ENCODE measurements around the gene TXNL4A. TPM values are rescaled to one million over a fixed set of nuclear protein-coding genes. Genes with fewer than 3 reads are reported as not detected.

Gene TXNL4A, protein sequence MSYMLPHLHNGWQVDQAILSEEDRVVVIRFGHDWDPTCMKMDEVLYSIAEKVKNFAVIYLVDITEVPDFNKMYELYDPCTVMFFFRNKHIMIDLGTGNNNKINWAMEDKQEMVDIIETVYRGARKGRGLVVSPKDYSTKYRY
- 10 to 100 TPM; 11.2 to 13.5 TPM for total RNA-seq

DNA sequence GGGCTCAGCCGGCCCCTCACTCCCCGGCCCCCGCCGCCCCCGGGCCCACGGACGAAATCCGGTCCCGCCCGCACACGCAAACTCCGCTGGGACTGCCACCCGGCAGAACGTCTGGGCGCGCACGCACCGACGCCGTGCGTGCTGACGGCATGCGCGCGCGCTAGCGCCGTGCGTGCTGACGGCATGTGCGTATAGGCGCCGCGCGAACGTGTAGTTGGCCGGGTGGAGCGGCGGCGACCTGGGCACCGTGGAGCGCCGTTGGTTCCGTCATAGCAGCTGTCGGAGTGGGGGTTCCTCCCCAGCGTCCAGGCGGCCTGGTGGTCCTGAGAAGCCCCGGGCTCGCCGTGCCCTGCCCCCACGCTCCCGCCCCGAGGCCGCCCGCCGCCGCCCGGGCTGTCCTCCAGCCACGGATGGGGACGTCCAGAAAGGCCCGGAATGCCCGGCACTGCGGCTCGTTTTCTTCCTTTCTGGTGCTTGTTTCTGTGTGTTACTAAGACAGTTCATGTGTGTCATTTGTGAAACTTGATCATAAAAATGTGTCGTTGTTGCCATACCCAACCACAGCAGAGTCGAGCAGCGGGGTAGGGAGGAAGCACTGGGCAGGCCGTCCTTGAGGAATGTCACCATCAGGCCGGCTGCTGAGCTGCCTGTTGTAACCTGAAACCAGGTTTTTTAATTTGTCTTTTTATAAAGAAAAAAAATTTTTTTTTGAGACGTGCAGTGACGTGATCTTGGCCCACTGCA is at the start of gene TXNL4A:
Gene TXNL4A, minus strand, starts transcription at position 113 of the 744 bp plus-strand sequence. CDS start 171 bp downstream, outside the sequence.
- DNase-seq (peak; percentile 85 to 88 (median 88)), ATAC-seq (peak; percentile 98)
- TF ChIP-seq, protein P1, sequence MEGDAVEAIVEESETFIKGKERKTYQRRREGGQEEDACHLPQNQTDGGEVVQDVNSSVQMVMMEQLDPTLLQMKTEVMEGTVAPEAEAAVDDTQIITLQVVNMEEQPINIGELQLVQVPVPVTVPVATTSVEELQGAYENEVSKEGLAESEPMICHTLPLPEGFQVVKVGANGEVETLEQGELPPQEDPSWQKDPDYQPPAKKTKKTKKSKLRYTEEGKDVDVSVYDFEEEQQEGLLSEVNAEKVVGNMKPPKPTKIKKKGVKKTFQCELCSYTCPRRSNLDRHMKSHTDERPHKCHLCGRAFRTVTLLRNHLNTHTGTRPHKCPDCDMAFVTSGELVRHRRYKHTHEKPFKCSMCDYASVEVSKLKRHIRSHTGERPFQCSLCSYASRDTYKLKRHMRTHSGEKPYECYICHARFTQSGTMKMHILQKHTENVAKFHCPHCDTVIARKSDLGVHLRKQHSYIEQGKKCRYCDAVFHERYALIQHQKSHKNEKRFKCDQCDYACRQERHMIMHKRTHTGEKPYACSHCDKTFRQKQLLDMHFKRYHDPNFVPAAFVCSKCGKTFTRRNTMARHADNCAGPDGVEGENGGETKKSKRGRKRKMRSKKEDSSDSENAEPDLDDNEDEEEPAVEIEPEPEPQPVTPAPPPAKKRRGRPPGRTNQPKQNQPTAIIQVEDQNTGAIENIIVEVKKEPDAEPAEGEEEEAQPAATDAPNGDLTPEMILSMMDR (IDR thresholded peaks at IDR 0.05), result peak in 1 of 7 experiments; percentile 6
- TF ChIP-seq POLR2A (IDR thresholded peaks at IDR 0.05), result peak; percentile 86 to 90 (median 88)
- Histone ChIP-seq H3K36me3 (replicated peaks in 1 of 2; ENCODE audit: insufficient read depth in 1 of 2, low read depth in 2 of 2) (no peaks in the 10 kb centered on the region), H3K4me3 (peak within 1 kb of the TSS; percentile 90 to 92), H3K27ac (peak within 1 kb of the TSS; percentile 92 to 98 (median 96)), H3K27me3 (no peaks in the 10 kb centered on the region), H3K4me1 (peaks cover 27% of the 10 kb centered on the region), H3K9me3 (no peaks in the 10 kb centered on the region)
- intact Hi-C loops (cut with DNase I), result loop anchor here (10.0 kb wide), 1 partner anchor 54 kb away; no protein-coding TSS in a partner anchor
- 1% methylated on average over 8 to 51 of the region's 71 CpGs for WGBS, 2 donors

DNA sequence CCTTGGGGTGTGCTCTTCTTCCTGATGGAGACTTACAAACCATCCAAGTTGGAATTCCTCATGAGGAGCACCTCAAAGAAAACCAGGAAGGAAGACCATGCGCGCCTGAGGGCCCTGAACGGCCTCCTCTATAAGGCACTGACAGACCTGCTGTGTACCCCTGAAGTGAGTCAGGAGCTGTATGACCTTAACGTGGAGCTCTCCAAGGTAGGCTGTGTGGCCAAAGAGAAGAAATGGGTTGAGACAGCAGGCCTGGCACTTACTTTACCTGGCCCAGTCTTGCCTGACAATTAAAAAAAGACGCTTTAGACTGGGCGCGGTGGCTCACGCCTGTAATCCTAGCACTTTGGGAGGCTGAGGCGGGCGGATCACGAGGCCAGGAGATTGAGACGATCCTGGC is 48.9 kb upstream of the TXNL4A start:
- peaks cover 4 to 7% of the 10 kb centered on the region in 2 donors for H3K36me3 ChIP-seq (replicated peaks in 1 of 2; ENCODE audit: insufficient read depth in 1 of 2, low read depth in 2 of 2)
- H3K9me3 ChIP-seq, result no peaks in the 10 kb centered on the region
- ATAC-seq (no peak), DNase-seq (no peak)
- intact Hi-C loops (cut with DNase I), result no loop called here
- no peak overlapping the region for H3K4me3 ChIP-seq
- 94 to 97% methylated on average over 11 to 12 of the region's 12 CpGs for WGBS, 2 donors
- no peaks in the 10 kb centered on the region for H3K27me3 ChIP-seq
- peaks cover 9% of the 10 kb centered on the region for H3K4me1 ChIP-seq
- no peak for TF ChIP-seq POLR2A (IDR thresholded peaks at IDR 0.05)
- TF ChIP-seq, protein P1 (IDR thresholded peaks at IDR 0.05), result no peak
- H3K27ac ChIP-seq, result no peak overlapping the region

DNA sequence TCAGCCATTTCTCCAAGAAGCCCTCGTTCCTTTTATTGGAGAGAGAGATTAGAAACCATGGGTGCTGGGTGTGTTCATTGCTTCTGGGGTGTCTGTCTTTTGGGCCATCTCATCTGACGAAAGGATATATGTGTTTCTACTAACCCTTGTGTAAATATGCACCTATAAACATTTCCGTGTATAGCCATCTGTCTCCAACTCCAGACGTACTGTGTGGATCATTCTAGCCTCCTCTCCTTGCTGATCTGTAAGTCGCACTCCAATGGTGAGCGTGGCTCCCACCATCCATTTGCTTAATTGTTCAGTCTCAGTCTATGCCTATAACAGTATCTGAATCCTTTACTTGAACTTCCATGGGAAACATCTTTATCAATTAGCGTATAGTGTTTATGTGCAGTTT is 47.6 kb upstream of the TXNL4A start:
- Histone ChIP-seq H3K9me3 (no peaks in the 10 kb centered on the region), H3K27me3 (no peaks in the 10 kb centered on the region), H3K27ac (no peak overlapping the region), H3K4me3 (no peak overlapping the region), H3K4me1 (peaks cover 9% of the 10 kb centered on the region), H3K36me3 (replicated peaks in 1 of 2; ENCODE audit: insufficient read depth in 1 of 2, low read depth in 2 of 2) (peaks cover 2 to 7% of the 10 kb centered on the region in 2 donors)
- intact Hi-C loops (cut with DNase I), result no loop called here
- no peak for DNase-seq
- 95 to 99% methylated on average over 7 of the region's 7 CpGs for WGBS, 2 donors
- ATAC-seq, result no peak
- TF ChIP-seq, protein P1 (IDR thresholded peaks at IDR 0.05), result no peak
- TF ChIP-seq POLR2A (IDR thresholded peaks at IDR 0.05), result no peak

DNA sequence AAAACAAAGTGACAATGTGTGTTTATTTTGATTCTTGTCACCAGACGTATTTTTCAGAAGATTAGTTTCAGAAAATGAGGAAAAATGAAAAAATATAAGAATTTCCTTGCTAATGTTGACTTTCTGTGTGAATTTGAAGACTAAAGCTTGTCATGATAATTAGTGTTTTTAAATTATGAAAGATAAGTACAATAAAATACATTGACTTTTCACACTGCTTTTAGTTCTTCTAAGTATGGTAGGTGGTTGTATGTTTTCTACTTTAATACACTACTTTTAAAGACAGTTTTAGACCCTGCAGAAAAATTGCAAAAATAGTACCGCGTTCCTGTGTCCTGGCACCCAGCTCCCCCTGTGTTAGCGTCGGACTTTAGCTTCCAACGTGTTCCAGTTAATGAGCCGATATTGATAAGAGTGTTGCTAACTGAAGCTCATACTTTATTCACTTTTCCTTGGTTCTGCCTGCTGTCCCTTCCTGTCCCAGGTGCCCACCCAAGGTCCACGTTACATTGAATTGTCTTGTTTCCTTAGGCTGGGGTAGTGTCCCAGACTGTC is 46.6 kb upstream of the TXNL4A start:
- 4 to 6% methylated on average over 8 of the region's 8 CpGs for WGBS, 2 donors
- H3K4me3 ChIP-seq, result peak overlapping the region; percentile 64 to 82
- intact Hi-C loops (cut with DNase I), result no loop called here
- ATAC-seq (no peak), DNase-seq (no peak)
- TF ChIP-seq, protein P1 (IDR thresholded peaks at IDR 0.05), result peak in 1 of 7 experiments; percentile 0
- no peak for TF ChIP-seq POLR2A (IDR thresholded peaks at IDR 0.05)
- H3K27me3 ChIP-seq, result no peaks in the 10 kb centered on the region
- no peaks in the 10 kb centered on the region for H3K9me3 ChIP-seq
- peaks cover 2 to 7% of the 10 kb centered on the region in 2 donors for H3K36me3 ChIP-seq (replicated peaks in 1 of 2; ENCODE audit: insufficient read depth in 1 of 2, low read depth in 2 of 2)
- H3K4me1 ChIP-seq, result peaks cover 9% of the 10 kb centered on the region
- peak overlapping the region; percentile 33 to 90 (median 80) for H3K27ac ChIP-seq
